ENCODE data around the gene CHCHD3.

Gene CHCHD3

GRCh38 chr7:132859199-132859598 lies 222.7 kb downstream of the CHCHD3 start:
- Mint-ChIP-seq H3K36me3 (ENCODE audit: insufficient read depth) (no peaks in the 10 kb centered on the region), H3K27me3 (no peaks in the 10 kb centered on the region), H3K9me3 (peaks cover 0 to 5% of the 10 kb centered on the region in 2 donors), H3K4me3 (no peak overlapping the region), H3K27ac (peak overlapping the region in 1 of 2 donors; percentile 54), H3K4me1 (ENCODE audit: low read depth in 2 of 2) (peaks cover 12 to 21% of the 10 kb centered on the region in 2 donors)
- ATAC-seq (replicated peaks) (no peak), DNase-seq (no peak)

GRCh38 chr7:132858760-132859159 lies 223.1 kb downstream of the CHCHD3 start:
- Mint-ChIP-seq H3K9me3 (peaks cover 0 to 1% of the 10 kb centered on the region in 2 donors), H3K36me3 (ENCODE audit: insufficient read depth) (no peaks in the 10 kb centered on the region), H3K4me3 (no peak overlapping the region), H3K27ac (no peak overlapping the region), H3K4me1 (ENCODE audit: low read depth in 2 of 2) (peaks cover 7 to 18% of the 10 kb centered on the region in 2 donors), H3K27me3 (no peaks in the 10 kb centered on the region)
- ATAC-seq (replicated peaks) (no peak), DNase-seq (no peak)

GRCh38 chr7:132858251-132858650 lies 223.6 kb downstream of the CHCHD3 start:
- peaks cover 7 to 18% of the 10 kb centered on the region in 2 donors for H3K4me1 Mint-ChIP-seq (ENCODE audit: low read depth in 2 of 2)
- DNase-seq: no peak
- no peaks in the 10 kb centered on the region for H3K27me3 Mint-ChIP-seq
- no peak overlapping the region for H3K4me3 Mint-ChIP-seq
- H3K27ac Mint-ChIP-seq: no peak overlapping the region
- H3K9me3 Mint-ChIP-seq: no peaks in the 10 kb centered on the region
- H3K36me3 Mint-ChIP-seq (ENCODE audit: insufficient read depth): peaks cover 5% of the 10 kb centered on the region
- no peak for ATAC-seq (replicated peaks)

- H3K27me3 Mint-ChIP-seq: no peaks in the 10 kb centered on the region
- ATAC-seq (replicated peaks) (no peak), DNase-seq (no peak)
- no peaks in the 10 kb centered on the region for H3K9me3 Mint-ChIP-seq
- peaks cover 7% of the 10 kb centered on the region for H3K36me3 Mint-ChIP-seq (ENCODE audit: insufficient read depth)
- H3K27ac Mint-ChIP-seq: no peak overlapping the region
- H3K4me1 Mint-ChIP-seq (ENCODE audit: low read depth in 2 of 2): peaks cover 7 to 18% of the 10 kb centered on the region in 2 donors
- no peak overlapping the region for H3K4me3 Mint-ChIP-seq
These were observed 224.2 kb downstream of the CHCHD3 start for GRCh38 chr7:132857703-132858102.

- DNase-seq (no peak), ATAC-seq (replicated peaks) (no peak)
- Mint-ChIP-seq H3K4me3 (no peak overlapping the region), H3K27me3 (no peaks in the 10 kb centered on the region), H3K4me1 (ENCODE audit: low read depth in 2 of 2) (peaks cover 7 to 18% of the 10 kb centered on the region in 2 donors), H3K9me3 (no peaks in the 10 kb centered on the region), H3K27ac (peak overlapping the region in 1 of 2 donors; percentile 53), H3K36me3 (ENCODE audit: insufficient read depth) (peaks cover 7% of the 10 kb centered on the region)
These were observed 224.9 kb downstream of the CHCHD3 start for GRCh38 chr7:132857031-132857430.

GRCh38 chr7:132856416-132856815 lies 225.5 kb downstream of the CHCHD3 start:
- ATAC-seq (replicated peaks) (no peak), DNase-seq (no peak)
- Mint-ChIP-seq H3K36me3 (ENCODE audit: insufficient read depth) (peaks cover 7% of the 10 kb centered on the region), H3K9me3 (no peaks in the 10 kb centered on the region), H3K27ac (peak overlapping the region in 1 of 2 donors; percentile 53), H3K4me1 (ENCODE audit: low read depth in 2 of 2) (peaks cover 8 to 22% of the 10 kb centered on the region in 2 donors), H3K4me3 (no peak overlapping the region), H3K27me3 (no peaks in the 10 kb centered on the region)

GRCh38 chr7:132855901-132856300 lies 226.0 kb downstream of the CHCHD3 start:
- DNase-seq: no peak
- Mint-ChIP-seq H3K36me3 (ENCODE audit: insufficient read depth) (peaks cover 7% of the 10 kb centered on the region), H3K27me3 (no peaks in the 10 kb centered on the region), H3K27ac (no peak overlapping the region), H3K4me3 (no peak overlapping the region), H3K4me1 (ENCODE audit: low read depth in 2 of 2) (peaks cover 9 to 22% of the 10 kb centered on the region in 2 donors), H3K9me3 (no peaks in the 10 kb centered on the region)
- no peak for ATAC-seq (replicated peaks)

- H3K36me3 Mint-ChIP-seq (ENCODE audit: insufficient read depth): peaks cover 7% of the 10 kb centered on the region
- ATAC-seq (replicated peaks): no peak
- H3K4me3 Mint-ChIP-seq: no peak overlapping the region
These were observed 227.7 kb downstream of the CHCHD3 start for GRCh38 chr7:132854238-132854637.

GRCh38 chr7:132847376-132847775 lies 234.5 kb downstream of the CHCHD3 start:
- ATAC-seq (replicated peaks) (no peak), DNase-seq (no peak)
- Mint-ChIP-seq H3K4me3 (no peak overlapping the region), H3K4me1 (ENCODE audit: low read depth in 2 of 2) (peaks cover 2 to 5% of the 10 kb centered on the region in 2 donors), H3K9me3 (no peaks in the 10 kb centered on the region), H3K27me3 (no peaks in the 10 kb centered on the region), H3K27ac (no peak overlapping the region), H3K36me3 (ENCODE audit: insufficient read depth) (no peaks in the 10 kb centered on the region)

More at GRCh38 chr7:132854238-132854637, 227.7 kb downstream of the CHCHD3 start:
- Mint-ChIP-seq H3K27me3 (no peaks in the 10 kb centered on the region), H3K4me1 (ENCODE audit: low read depth in 2 of 2) (peaks cover 6 to 14% of the 10 kb centered on the region in 2 donors), H3K9me3 (no peaks in the 10 kb centered on the region), H3K27ac (no peak overlapping the region)
- no peak for DNase-seq

- DNase-seq: no peak
- Mint-ChIP-seq H3K27me3 (no peaks in the 10 kb centered on the region), H3K4me3 (no peak overlapping the region), H3K36me3 (ENCODE audit: insufficient read depth) (peaks cover 5% of the 10 kb centered on the region), H3K9me3 (no peaks in the 10 kb centered on the region), H3K27ac (no peak overlapping the region), H3K4me1 (ENCODE audit: low read depth in 2 of 2) (peaks cover 0 to 4% of the 10 kb centered on the region in 2 donors)
- no peak for ATAC-seq (replicated peaks)
These were observed 235.8 kb downstream of the CHCHD3 start for GRCh38 chr7:132846086-132846485.

- DNase-seq: no peak
- no peak overlapping the region for H3K27ac Mint-ChIP-seq
- no peak overlapping the region for H3K4me3 Mint-ChIP-seq
- H3K4me1 Mint-ChIP-seq (ENCODE audit: low read depth in 2 of 2): peaks cover 0 to 8% of the 10 kb centered on the region in 2 donors
- H3K9me3 Mint-ChIP-seq: no peaks in the 10 kb centered on the region
- peaks cover 5% of the 10 kb centered on the region for H3K36me3 Mint-ChIP-seq (ENCODE audit: insufficient read depth)
- ATAC-seq (replicated peaks): no peak
- no peaks in the 10 kb centered on the region for H3K27me3 Mint-ChIP-seq
These were observed 239.4 kb downstream of the CHCHD3 start for GRCh38 chr7:132842478-132842877.

GRCh38 chr7:132840199-132840598 lies 241.7 kb downstream of the CHCHD3 start:
- ATAC-seq (replicated peaks) (no peak), DNase-seq (no peak)
- H3K4me1 Mint-ChIP-seq (ENCODE audit: low read depth in 2 of 2): peaks cover 4 to 8% of the 10 kb centered on the region in 2 donors
- H3K4me3 Mint-ChIP-seq: no peak overlapping the region
- no peak overlapping the region for H3K27ac Mint-ChIP-seq
- H3K36me3 Mint-ChIP-seq (ENCODE audit: insufficient read depth): peaks cover 11% of the 10 kb centered on the region
- H3K27me3 Mint-ChIP-seq: no peaks in the 10 kb centered on the region
- H3K9me3 Mint-ChIP-seq: peaks cover 0 to 8% of the 10 kb centered on the region in 2 donors

- Mint-ChIP-seq H3K27me3 (no peaks in the 10 kb centered on the region), H3K4me3 (no peak overlapping the region), H3K36me3 (ENCODE audit: insufficient read depth) (peaks cover 11% of the 10 kb centered on the region), H3K9me3 (peaks cover 0 to 8% of the 10 kb centered on the region in 2 donors), H3K27ac (no peak overlapping the region), H3K4me1 (ENCODE audit: low read depth in 2 of 2) (peaks cover 4 to 8% of the 10 kb centered on the region in 2 donors)
- ATAC-seq (replicated peaks) (no peak), DNase-seq (no peak)
These were observed 243.6 kb downstream of the CHCHD3 start for GRCh38 chr7:132838313-132838712.

- DNase-seq: no peak
- Mint-ChIP-seq H3K27me3 (no peaks in the 10 kb centered on the region), H3K9me3 (peaks cover 0 to 8% of the 10 kb centered on the region in 2 donors), H3K27ac (no peak overlapping the region), H3K36me3 (ENCODE audit: insufficient read depth) (peaks cover 11% of the 10 kb centered on the region), H3K4me3 (no peak overlapping the region), H3K4me1 (ENCODE audit: low read depth in 2 of 2) (peaks cover 4 to 8% of the 10 kb centered on the region in 2 donors)
- ATAC-seq (replicated peaks): no peak
These were observed 244.4 kb downstream of the CHCHD3 start for GRCh38 chr7:132837529-132837928.

- Mint-ChIP-seq H3K27ac (no peak overlapping the region), H3K27me3 (no peaks in the 10 kb centered on the region), H3K4me1 (ENCODE audit: low read depth in 2 of 2) (peaks cover 4 to 8% of the 10 kb centered on the region in 2 donors), H3K36me3 (ENCODE audit: insufficient read depth) (peaks cover 11% of the 10 kb centered on the region), H3K9me3 (peaks cover 0 to 8% of the 10 kb centered on the region in 2 donors), H3K4me3 (no peak overlapping the region)
- ATAC-seq (replicated peaks) (no peak), DNase-seq (no peak)
These were observed 245.1 kb downstream of the CHCHD3 start for GRCh38 chr7:132836746-132837145.

Data from effector memory CD8-positive, alpha-beta T cell (primary cell).